Measurements from ENCODE around the gene AKAP8L. TPM values are rescaled to one million over a fixed set of nuclear protein-coding genes. Genes with fewer than 3 reads are reported as not detected.

AKAP8L gene
- polyA plus RNA-seq, 1 experiment = 30.4 TPM

- ChIA-PET CTCF (interaction anchor here (1.0 to 1.2 kb wide), 2 partner anchors 33 to 154 kb away, joined by 3 to 4 read pairs; no protein-coding TSS in a partner anchor), POLR2A (interaction anchor here (0.6 to 1.0 kb wide), 2 partner anchors 13 to 63 kb away, joined by 5 read pairs; no protein-coding TSS in a partner anchor)
- DNase-seq (ENCODE audit: low read depth, low spot score) = peak; percentile 64
- no peak for TF ChIP-seq CTCF (IDR thresholded peaks at IDR 0.05; ENCODE audit: low read depth, low read length)
- peak overlapping the region; percentile 90 for H3K4me3 ChIP-seq (ENCODE audit: low read depth, low read length)
- no peaks in the 10 kb centered on the region; the same call in 1 of the 2 replicates for H3K9me3 ChIP-seq (ENCODE audit: control insufficient read depth, insufficient read depth, low read length)
- no peaks in the 10 kb centered on the region for H3K27me3 ChIP-seq (ENCODE audit: control insufficient read depth, insufficient read depth, low read length)
- peak overlapping the region; percentile 93 for H3K27ac ChIP-seq (ENCODE audit: low read depth, low read length)
These were observed 87.9 kb downstream of the AKAP8L start for GRCh38 chr19:15330801-15331418.

Small RNAs within 50 kb of the gene (small RNA-seq; reads per million reads assigned to genes)
- not detected for gene AC005776.1 (ENCODE audit: insufficient read length, low read depth)
- gene MIR1470 (ENCODE audit: insufficient read length, low read depth) = not detected

Other genes with a start within 250 kb of the AKAP8L start
- 8.8 and 10.5 TPM in 2 replicates for gene NOTCH3, start 218.0 kb downstream of the AKAP8L start, polyA plus RNA-seq (2011; rRNA removed)
- gene EPHX3, start 186.5 kb downstream of the AKAP8L start, polyA plus RNA-seq (2011; rRNA removed) = not detected in 2 replicates
- 7.8 and 11.5 TPM in 2 replicates for gene BRD4, start 86.4 kb downstream of the AKAP8L start, polyA plus RNA-seq (2011; rRNA removed)
- gene AKAP8, start 39.2 kb downstream of the AKAP8L start, polyA plus RNA-seq (2011; rRNA removed) = 11.7 and 12.4 TPM in 2 replicates
- gene WIZ, start 31.0 kb upstream of the AKAP8L start, polyA plus RNA-seq (2011; rRNA removed) = 5.8 and 9.1 TPM in 2 replicates
- 0.04 and 0.21 TPM in 2 replicates for gene RASAL3, start 45.6 kb upstream of the AKAP8L start, polyA plus RNA-seq (2011; rRNA removed)
- gene PGLYRP2, start 60.5 kb upstream of the AKAP8L start, polyA plus RNA-seq (2011; rRNA removed) = not detected in 2 replicates
- not detected in 2 replicates for gene CYP4F22, start 89.5 kb upstream of the AKAP8L start, polyA plus RNA-seq (2011; rRNA removed)
- not detected in 2 replicates for gene CYP4F8, start 196.2 kb upstream of the AKAP8L start, polyA plus RNA-seq (2011; rRNA removed)
- 0.11 TPM in 1 of 2 replicates, not detected in the other for gene CYP4F3, start 221.9 kb upstream of the AKAP8L start, polyA plus RNA-seq (2011; rRNA removed)

Data from AG04450 (cell line).